ENCODE data around the gene MRPL39.

Gene MRPL39

DNA sequence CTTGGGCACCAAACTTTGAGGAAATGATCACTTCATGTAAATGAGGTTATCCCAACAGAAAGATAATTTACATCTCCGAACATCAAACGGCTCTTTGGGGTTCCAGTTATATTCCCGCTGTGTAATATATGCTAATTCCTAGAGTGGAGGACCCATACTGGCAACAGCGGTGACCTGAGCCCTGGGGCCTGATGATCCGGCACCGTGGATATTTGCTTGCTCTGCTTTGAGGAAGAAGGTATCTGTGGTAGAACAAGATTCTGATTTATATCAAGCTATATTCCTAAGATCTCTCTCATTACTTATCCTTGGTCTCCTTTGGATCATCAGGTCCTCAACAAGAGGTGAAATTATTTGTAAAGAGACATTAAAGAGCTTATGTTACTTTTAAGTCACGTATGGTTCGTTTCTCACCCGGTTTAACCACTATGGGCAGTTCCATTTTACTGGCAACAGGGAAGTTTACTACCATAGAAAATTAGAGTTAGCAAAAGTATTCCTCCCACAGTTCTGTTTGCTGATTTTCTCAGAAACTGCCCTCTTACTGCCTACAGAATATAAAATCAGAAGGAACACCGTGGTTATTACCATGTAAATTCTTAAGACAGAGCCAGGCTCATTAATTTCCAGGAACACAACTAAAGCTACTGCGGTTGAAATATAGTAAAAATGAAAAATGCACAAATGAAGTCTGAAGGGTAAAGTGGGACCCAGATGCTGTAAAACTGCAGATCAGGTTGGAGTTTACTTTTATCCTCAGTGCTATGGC is 56.7 kb downstream of the MRPL39 start:
- no peak overlapping the region for H3K4me3 ChIP-seq (ENCODE audit: control insufficient read depth in 1 of 7, extremely low read depth in 1 of 7, insufficient read depth in 4 of 7, low read depth in 2 of 7, low read length in 6 of 7)
- no peaks in the 10 kb centered on the region for H3K9me3 ChIP-seq (ENCODE audit: control extremely low read depth in 1 of 5, control insufficient read depth in 4 of 5, insufficient read depth in 2 of 5, low read depth in 1 of 5, low read length in 4 of 5)
- DNase-seq = no peak
- WGBS (ENCODE audit: insufficient coverage) = 98% methylated on average over 7 of the region's 11 CpGs
- H3K27me3 ChIP-seq (replicated peaks in 2 of 5; ENCODE audit: control insufficient read depth in 4 of 5, insufficient read depth in 5 of 5, low read length in 4 of 5) = no peaks in the 10 kb centered on the region
- no peaks in the 10 kb centered on the region for H3K36me3 ChIP-seq (ENCODE audit: control insufficient read depth in 4 of 4, insufficient read depth in 4 of 4, low read length in 3 of 4)
- ChIA-PET CTCF (no interaction called here), POLR2A (no interaction called here)
- H3K27ac ChIP-seq (ENCODE audit: insufficient read depth in 1 of 2, low read depth in 1 of 2, low read length in 2 of 2, poor library complexity in 1 of 2, severe bottlenecking in 2 of 2) = no peak overlapping the region
- H3K4me1 ChIP-seq (ENCODE audit: control extremely low read depth in 1 of 4, control insufficient read depth in 4 of 4, insufficient read depth in 4 of 4, low read length in 3 of 4) = peaks cover 0 to 2% (median 0%) of the 10 kb centered on the region in 4 experiments

- Histone ChIP-seq H3K36me3 (ENCODE audit: control insufficient read depth in 4 of 4, insufficient read depth in 4 of 4, low read length in 3 of 4) (no peaks in the 10 kb centered on the region), H3K9me3 (ENCODE audit: control extremely low read depth in 1 of 5, control insufficient read depth in 4 of 5, insufficient read depth in 2 of 5, low read depth in 1 of 5, low read length in 4 of 5) (peaks cover under 1 to 27% (median 14%) of the 10 kb centered on the region in 5 experiments), H3K27me3 (replicated peaks in 2 of 5; ENCODE audit: control insufficient read depth in 4 of 5, insufficient read depth in 5 of 5, low read length in 4 of 5) (no peaks in the 10 kb centered on the region), H3K27ac (ENCODE audit: insufficient read depth in 1 of 2, low read depth in 1 of 2, low read length in 2 of 2, poor library complexity in 1 of 2, severe bottlenecking in 2 of 2) (no peak overlapping the region), H3K4me1 (ENCODE audit: control extremely low read depth in 1 of 4, control insufficient read depth in 4 of 4, insufficient read depth in 4 of 4, low read length in 3 of 4) (no peaks in the 10 kb centered on the region), H3K4me3 (ENCODE audit: control insufficient read depth in 1 of 7, extremely low read depth in 1 of 7, insufficient read depth in 4 of 7, low read depth in 2 of 7, low read length in 6 of 7) (no peak overlapping the region)
- ChIA-PET CTCF (no interaction called here), POLR2A (no interaction called here)
- DNase-seq = no peak
- 90% methylated on average over 1 of the region's 2 CpGs for WGBS (ENCODE audit: insufficient coverage)
These were observed 66.2 kb downstream of the MRPL39 start for GRCh38 chr21:25541042-25541441.

GRCh38 chr21:25539606-25540005 is 67.7 kb downstream of the MRPL39 start:
- ChIA-PET CTCF (interaction anchor here (0.9 kb wide), 1 partner anchor 15 kb away, joined by 3 read pairs; no protein-coding TSS in a partner anchor), POLR2A (interaction anchor here (0.6 kb wide), 1 partner anchor 1429 kb away, joined by 3 read pairs; no protein-coding TSS in a partner anchor)
- Histone ChIP-seq H3K27ac (ENCODE audit: insufficient read depth in 1 of 2, low read depth in 1 of 2, low read length in 2 of 2, poor library complexity in 1 of 2, severe bottlenecking in 2 of 2) (no peak overlapping the region), H3K9me3 (ENCODE audit: control extremely low read depth in 1 of 5, control insufficient read depth in 4 of 5, insufficient read depth in 2 of 5, low read depth in 1 of 5, low read length in 4 of 5) (peaks cover 1 to 27% (median 14%) of the 10 kb centered on the region in 5 experiments), H3K4me1 (ENCODE audit: control extremely low read depth in 1 of 4, control insufficient read depth in 4 of 4, insufficient read depth in 4 of 4, low read length in 3 of 4) (no peaks in the 10 kb centered on the region), H3K27me3 (replicated peaks in 2 of 5; ENCODE audit: control insufficient read depth in 4 of 5, insufficient read depth in 5 of 5, low read length in 4 of 5) (no peaks in the 10 kb centered on the region), H3K36me3 (ENCODE audit: control insufficient read depth in 4 of 4, insufficient read depth in 4 of 4, low read length in 3 of 4) (no peaks in the 10 kb centered on the region), H3K4me3 (ENCODE audit: control insufficient read depth in 1 of 7, extremely low read depth in 1 of 7, insufficient read depth in 4 of 7, low read depth in 2 of 7, low read length in 6 of 7) (no peak overlapping the region)
- WGBS (ENCODE audit: insufficient coverage) = 94% methylated on average over 3 of the region's 3 CpGs
- no peak for DNase-seq

GRCh38 chr21:25537174-25537573 is 70.1 kb downstream of the MRPL39 start:
- CTCF ChIA-PET = no interaction called here
- POLR2A ChIA-PET = no interaction called here
- DNase-seq = no peak
- Histone ChIP-seq H3K9me3 (ENCODE audit: control extremely low read depth in 1 of 5, control insufficient read depth in 4 of 5, insufficient read depth in 2 of 5, low read depth in 1 of 5, low read length in 4 of 5) (peaks cover 1 to 27% (median 14%) of the 10 kb centered on the region in 5 experiments), H3K36me3 (ENCODE audit: control insufficient read depth in 4 of 4, insufficient read depth in 4 of 4, low read length in 3 of 4) (no peaks in the 10 kb centered on the region), H3K27ac (ENCODE audit: insufficient read depth in 1 of 2, low read depth in 1 of 2, low read length in 2 of 2, poor library complexity in 1 of 2, severe bottlenecking in 2 of 2) (no peak overlapping the region), H3K27me3 (replicated peaks in 2 of 5; ENCODE audit: control insufficient read depth in 4 of 5, insufficient read depth in 5 of 5, low read length in 4 of 5) (no peaks in the 10 kb centered on the region), H3K4me3 (ENCODE audit: control insufficient read depth in 1 of 7, extremely low read depth in 1 of 7, insufficient read depth in 4 of 7, low read depth in 2 of 7, low read length in 6 of 7) (no peak overlapping the region), H3K4me1 (ENCODE audit: control extremely low read depth in 1 of 4, control insufficient read depth in 4 of 4, insufficient read depth in 4 of 4, low read length in 3 of 4) (no peaks in the 10 kb centered on the region)

- Histone ChIP-seq H3K27me3 (replicated peaks in 2 of 5; ENCODE audit: control insufficient read depth in 4 of 5, insufficient read depth in 5 of 5, low read length in 4 of 5) (no peaks in the 10 kb centered on the region), H3K36me3 (ENCODE audit: control insufficient read depth in 4 of 4, insufficient read depth in 4 of 4, low read length in 3 of 4) (no peaks in the 10 kb centered on the region), H3K9me3 (ENCODE audit: control extremely low read depth in 1 of 5, control insufficient read depth in 4 of 5, insufficient read depth in 2 of 5, low read depth in 1 of 5, low read length in 4 of 5) (peaks cover 1 to 27% (median 14%) of the 10 kb centered on the region in 5 experiments), H3K4me3 (ENCODE audit: control insufficient read depth in 1 of 7, extremely low read depth in 1 of 7, insufficient read depth in 4 of 7, low read depth in 2 of 7, low read length in 6 of 7) (no peak overlapping the region), H3K27ac (ENCODE audit: insufficient read depth in 1 of 2, low read depth in 1 of 2, low read length in 2 of 2, poor library complexity in 1 of 2, severe bottlenecking in 2 of 2) (no peak overlapping the region), H3K4me1 (ENCODE audit: control extremely low read depth in 1 of 4, control insufficient read depth in 4 of 4, insufficient read depth in 4 of 4, low read length in 3 of 4) (no peaks in the 10 kb centered on the region)
- no peak for DNase-seq
- CTCF ChIA-PET = no interaction called here
- POLR2A ChIA-PET = no interaction called here
These were observed 70.5 kb downstream of the MRPL39 start for GRCh38 chr21:25536752-25537151.

DNA sequence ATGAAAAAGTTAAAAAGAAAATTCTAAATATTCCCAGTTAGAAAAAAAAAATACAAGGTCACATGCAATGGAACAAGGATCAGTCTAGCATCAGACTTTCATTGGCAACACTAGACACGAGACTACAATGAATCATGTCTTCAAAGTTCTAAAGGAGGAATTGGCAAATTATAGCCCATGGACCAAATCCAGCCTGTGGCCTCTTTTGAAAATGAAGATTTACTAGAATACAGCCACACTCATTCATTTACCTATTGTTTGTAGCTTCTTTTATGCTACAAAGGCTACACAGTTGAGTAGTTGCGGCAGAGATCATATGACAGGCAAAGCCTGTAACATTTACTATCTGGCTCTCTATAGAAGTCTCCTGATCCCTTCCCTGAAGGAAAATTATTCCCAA is 71.4 kb downstream of the MRPL39 start:
- peaks cover 1 to 27% (median 14%) of the 10 kb centered on the region in 5 experiments for H3K9me3 ChIP-seq (ENCODE audit: control extremely low read depth in 1 of 5, control insufficient read depth in 4 of 5, insufficient read depth in 2 of 5, low read depth in 1 of 5, low read length in 4 of 5)
- POLR2A ChIA-PET = no interaction called here
- no peak overlapping the region for H3K4me3 ChIP-seq (ENCODE audit: control insufficient read depth in 1 of 7, extremely low read depth in 1 of 7, insufficient read depth in 4 of 7, low read depth in 2 of 7, low read length in 6 of 7)
- no peaks in the 10 kb centered on the region for H3K4me1 ChIP-seq (ENCODE audit: control extremely low read depth in 1 of 4, control insufficient read depth in 4 of 4, insufficient read depth in 4 of 4, low read length in 3 of 4)
- H3K27ac ChIP-seq (ENCODE audit: insufficient read depth in 1 of 2, low read depth in 1 of 2, low read length in 2 of 2, poor library complexity in 1 of 2, severe bottlenecking in 2 of 2) = no peak overlapping the region
- 100% methylated on average over 2 of the region's 2 CpGs for WGBS (ENCODE audit: insufficient coverage)
- no peaks in the 10 kb centered on the region for H3K27me3 ChIP-seq (replicated peaks in 2 of 5; ENCODE audit: control insufficient read depth in 4 of 5, insufficient read depth in 5 of 5, low read length in 4 of 5)
- no peak for DNase-seq
- H3K36me3 ChIP-seq (ENCODE audit: control insufficient read depth in 4 of 4, insufficient read depth in 4 of 4, low read length in 3 of 4) = no peaks in the 10 kb centered on the region
- CTCF ChIA-PET = no interaction called here

Data from common myeloid progenitor, CD34-positive (primary cell).